ENCODE measurements around the gene MESD. TPM values are rescaled to one million over a fixed set of nuclear protein-coding genes. Genes with fewer than 3 reads are reported as not detected.
A peak's percentile ranks its signal among the peaks of the same experiment; 100 is the strongest.
"Not testable (repeated sequence)": the region's sequence is repeated elsewhere in the genome, so short reads cannot be mapped to it uniquely, and the experiment has no call there.

The MESD gene
- total RNA-seq, 1 donor from 2014 or later: 21.0 TPM

GRCh38 chr15:80967451-80967850 lies 22.2 kb downstream of the MESD start:
- DNase-seq (ENCODE audit: extremely low read depth, low read depth, low spot score): no peak

DNA sequence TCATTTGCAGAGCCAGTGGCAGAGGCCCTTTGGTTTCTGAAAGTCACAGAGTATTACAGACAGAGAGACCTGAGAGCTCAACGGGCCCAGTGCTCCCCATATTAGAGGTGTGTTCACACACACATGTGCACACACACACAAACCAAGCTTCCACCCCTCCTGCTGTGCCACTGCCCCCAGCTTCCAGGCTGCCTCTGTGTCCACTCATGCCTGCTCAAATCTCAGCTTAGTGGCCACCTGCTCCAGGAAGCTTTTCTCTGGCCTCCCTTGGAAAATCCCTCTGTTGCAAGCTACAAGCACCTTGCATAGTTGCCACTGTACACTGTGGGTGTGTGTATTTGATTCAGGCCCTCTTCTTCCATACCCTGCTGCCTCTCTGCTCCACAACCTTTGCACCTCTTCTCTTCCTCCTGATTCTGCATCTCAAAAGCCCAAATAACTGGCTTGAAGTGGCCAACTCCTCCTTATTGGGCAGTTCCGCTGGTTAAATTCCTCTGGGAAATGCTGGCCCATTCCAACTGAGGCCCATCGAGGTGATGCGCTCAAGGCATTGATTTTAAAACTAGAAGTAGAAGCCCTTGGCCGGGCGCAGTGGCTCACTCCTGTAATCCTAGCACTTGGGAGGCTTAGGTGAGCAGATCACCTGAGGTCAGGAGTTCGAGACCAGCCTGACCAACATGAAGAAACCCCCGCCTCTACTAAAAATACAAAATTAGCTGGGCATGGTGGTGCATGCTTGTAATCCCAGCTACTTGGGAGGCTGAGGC lies 23.0 kb downstream of the MESD start:
- DNase-seq (ENCODE audit: extremely low read depth, low read depth, low spot score): no peak

DNA sequence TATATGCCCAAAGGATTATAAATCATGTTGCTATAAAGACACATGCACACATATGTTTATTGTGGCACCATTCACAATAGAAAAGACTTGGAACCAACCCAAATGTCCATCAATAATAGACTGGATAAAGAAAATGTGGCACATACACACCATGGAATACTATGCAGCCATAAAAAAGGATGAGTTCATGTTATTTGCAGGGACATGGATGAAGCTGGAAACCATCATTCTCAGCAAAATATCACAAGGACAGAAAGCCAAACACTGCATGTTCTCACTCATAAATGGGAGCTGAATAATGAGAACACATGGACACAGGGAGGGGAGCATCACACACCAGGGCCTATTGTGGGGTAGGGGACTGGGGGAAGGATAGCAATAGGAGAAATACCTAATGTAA lies 24.2 kb downstream of the MESD start:
- DNase-seq (ENCODE audit: extremely low read depth, low read depth, low spot score): not testable (repeated sequence)

DNA sequence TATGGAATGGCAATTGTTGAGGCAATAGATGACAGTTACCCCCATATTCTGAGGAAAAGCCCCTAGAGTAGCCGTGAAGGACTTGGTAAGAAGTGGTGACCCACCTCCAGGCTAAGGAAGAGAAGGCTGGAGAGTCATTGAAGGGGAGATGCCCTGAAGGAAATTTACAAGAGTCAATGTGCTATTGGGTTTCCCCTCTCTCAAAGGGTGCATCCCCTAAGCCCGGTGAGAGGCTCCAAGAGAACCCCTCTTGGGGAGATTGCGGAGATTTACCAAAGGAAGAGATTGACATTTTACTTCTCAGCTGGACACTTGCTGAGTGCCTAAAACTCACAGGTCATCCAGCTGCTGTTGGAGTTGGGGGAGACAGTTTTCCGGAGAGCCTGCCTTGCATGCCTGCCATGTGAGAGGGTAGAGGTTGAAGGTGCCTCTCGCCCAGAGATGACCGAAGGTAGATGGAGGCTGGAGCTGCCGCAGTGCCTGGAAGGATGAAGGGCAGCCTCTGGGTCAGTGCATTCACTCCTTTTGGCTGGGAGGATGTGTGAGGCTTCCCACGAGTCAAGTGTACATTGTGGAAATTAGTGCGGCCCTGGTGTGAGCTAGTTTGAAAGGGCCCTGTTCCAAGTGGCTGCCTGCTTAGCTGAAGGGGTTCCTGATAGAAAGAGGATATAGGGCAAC lies 30.7 kb downstream of the MESD start:
- DNase-seq (ENCODE audit: extremely low read depth, low read depth, low spot score): no peak

- DNase-seq (ENCODE audit: extremely low read depth, low read depth, low spot score): no peak
Observed at GRCh38 chr15:80957976-80958375, 31.6 kb downstream of the MESD start.

GRCh38 chr15:80957556-80957955 lies 32.1 kb downstream of the MESD start:
- DNase-seq (ENCODE audit: extremely low read depth, low read depth, low spot score): no peak

GRCh38 chr15:80955571-80956452 lies 33.8 kb downstream of the MESD start:
- DNase-seq (ENCODE audit: extremely low read depth, low read depth, low spot score): peak; percentile 12

GRCh38 chr15:80953953-80954778 lies 35.5 kb downstream of the MESD start:
- no peak for DNase-seq (ENCODE audit: extremely low read depth, low read depth, low spot score)

- no peak for DNase-seq (ENCODE audit: extremely low read depth, low read depth, low spot score)
Observed at GRCh38 chr15:80953001-80953952, 36.3 kb downstream of the MESD start.

DNA sequence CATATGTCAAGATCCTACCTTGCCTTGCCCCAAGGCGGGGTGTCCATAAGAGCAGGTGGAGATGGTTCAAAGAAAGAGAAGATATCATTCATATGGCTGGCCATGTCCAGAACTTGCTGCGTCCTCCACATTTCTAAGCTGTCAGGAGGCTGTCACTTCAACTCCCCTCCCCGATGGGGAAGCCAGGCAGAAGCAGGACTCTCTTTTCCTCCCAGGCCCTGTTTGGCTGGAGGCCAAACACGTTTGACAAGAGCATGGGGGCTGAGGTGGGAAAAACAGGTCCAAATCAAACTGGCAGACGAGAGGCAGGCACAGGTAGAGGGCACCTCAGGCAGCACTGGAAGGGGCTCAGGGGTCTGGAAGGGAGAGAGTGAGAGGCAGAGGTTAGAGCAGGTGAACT lies 37.7 kb downstream of the MESD start:
- no peak for DNase-seq (ENCODE audit: extremely low read depth, low read depth, low spot score)

DNA sequence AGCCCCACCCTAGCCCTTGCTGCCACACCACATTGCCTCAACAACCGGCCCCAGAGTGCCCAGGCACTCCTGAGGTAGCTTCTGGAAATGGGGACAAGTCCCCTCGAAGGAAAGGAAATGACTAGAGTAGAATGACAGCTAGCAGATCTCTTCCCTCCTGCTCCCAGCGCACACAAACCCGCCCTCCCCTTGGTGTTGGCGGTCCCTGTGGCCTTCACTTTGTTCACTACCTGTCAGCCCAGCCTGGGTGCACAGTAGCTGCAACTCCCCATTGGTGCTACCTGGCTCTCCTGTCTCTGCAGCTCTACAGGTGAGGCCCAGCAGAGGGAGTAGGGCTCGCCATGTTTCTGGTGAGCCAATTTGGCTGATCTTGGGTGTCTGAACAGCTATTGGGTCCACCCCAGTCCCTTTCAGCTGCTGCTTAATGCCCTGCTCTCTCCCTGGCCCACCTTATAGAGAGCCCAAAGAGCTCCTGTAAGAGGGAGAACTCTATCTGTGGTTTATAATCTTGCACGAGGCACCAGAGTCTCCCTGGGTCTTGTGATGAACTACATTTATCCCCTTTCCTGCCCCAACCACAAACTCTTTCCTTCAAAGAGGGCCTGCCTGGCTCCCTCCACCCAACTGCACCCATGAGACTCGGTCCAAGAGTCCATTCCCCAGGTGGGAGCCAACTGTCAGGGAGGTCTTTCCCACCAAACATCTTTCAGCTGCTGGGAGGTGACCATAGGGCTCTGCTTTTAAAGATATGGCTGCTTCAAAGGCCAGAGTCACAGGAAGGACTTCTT lies 39.1 kb downstream of the MESD start:
- DNase-seq (ENCODE audit: extremely low read depth, low read depth, low spot score): no peak

GRCh38 chr15:80949756-80950155 lies 39.9 kb downstream of the MESD start:
- no peak for DNase-seq (ENCODE audit: extremely low read depth, low read depth, low spot score)

DNA sequence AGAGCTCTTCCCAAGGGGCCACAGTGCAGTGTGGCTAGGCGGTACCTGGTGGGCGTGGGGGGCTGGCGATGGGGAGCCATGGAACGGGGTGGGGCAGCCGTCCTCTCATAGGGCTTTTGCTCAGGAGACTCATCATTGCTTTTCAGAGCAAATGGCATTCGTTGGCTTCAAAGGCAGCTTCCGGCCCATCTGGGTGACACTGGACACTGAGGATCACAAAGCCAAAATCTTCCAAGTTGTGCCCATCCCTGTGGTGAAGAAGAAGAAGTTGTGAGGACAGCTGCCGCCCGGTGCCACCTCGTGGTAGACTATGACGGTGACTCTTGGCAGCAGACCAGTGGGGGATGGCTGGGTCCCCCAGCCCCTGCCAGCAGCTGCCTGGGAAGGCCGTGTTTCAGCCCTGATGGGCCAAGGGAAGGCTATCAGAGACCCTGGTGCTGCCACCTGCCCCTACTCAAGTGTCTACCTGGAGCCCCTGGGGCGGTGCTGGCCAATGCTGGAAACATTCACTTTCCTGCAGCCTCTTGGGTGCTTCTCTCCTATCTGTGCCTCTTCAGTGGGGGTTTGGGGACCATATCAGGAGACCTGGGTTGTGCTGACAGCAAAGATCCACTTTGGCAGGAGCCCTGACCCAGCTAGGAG lies 40.8 kb downstream of the MESD start:
- no peak for DNase-seq (ENCODE audit: extremely low read depth, low read depth, low spot score)

DNA sequence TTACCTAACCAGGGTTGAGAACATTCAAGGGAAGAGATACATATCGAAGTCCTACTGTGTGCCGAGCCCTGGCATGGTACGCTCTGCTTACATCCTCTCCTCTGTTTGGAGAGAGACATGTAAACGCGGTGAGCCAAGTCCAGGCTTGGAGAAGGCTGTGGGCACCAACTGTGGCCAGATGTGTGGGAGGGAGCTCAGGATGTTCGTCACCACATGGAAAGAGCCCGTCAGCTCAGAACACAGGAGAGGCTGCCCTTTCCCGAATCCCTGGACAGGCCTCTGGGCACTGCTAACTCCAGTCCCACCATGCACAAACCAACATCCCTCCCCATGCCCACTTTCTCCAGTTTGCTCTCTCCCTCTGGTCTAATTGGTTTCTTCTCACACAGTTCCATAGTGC lies 43.0 kb downstream of the MESD start:
- no peak for DNase-seq (ENCODE audit: extremely low read depth, low read depth, low spot score)

- no peak for DNase-seq (ENCODE audit: extremely low read depth, low read depth, low spot score)
Observed at GRCh38 chr15:80945605-80946004, 44.0 kb downstream of the MESD start.

DNA sequence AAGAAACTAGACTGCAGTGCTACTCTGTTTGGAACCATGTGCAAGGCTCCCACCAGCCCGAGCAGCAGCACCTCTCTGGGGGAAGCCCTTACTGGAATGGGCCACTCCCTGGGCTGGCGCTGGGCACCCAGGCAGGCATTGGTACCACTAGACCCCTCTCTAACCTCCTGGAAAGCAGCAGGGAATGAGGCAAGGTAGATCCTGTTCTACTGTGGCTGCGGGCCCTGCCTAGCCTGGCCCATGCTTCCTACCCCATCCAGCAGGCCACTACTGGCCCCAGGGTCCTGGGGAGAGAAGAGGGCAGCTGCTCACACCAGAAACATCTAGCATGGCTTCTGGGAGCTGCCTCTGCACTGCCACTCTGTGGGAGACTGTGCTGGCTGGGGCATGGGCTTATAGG lies 44.8 kb downstream of the MESD start:
- no peak for DNase-seq (ENCODE audit: extremely low read depth, low read depth, low spot score)

GRCh38 chr15:80942746-80943565 lies 46.7 kb downstream of the MESD start:
- DNase-seq (ENCODE audit: extremely low read depth, low read depth, low spot score): no peak

Measured in glomerular endothelial cell (primary cell).